Measurements from ENCODE around the gene FCGR2B. TPM values are rescaled to one million over a fixed set of nuclear protein-coding genes. Genes with fewer than 3 reads are reported as not detected.

FCGR2B gene
- polyA plus RNA-seq, 4 donors: 0.22 to 1.3 (median 0.68) TPM

GRCh38 chr1:161727256-161727924 lies 64.4 kb downstream of the FCGR2B start:
- DNase-seq (ENCODE audit: low read depth in 4 of 4, low spot score in 2 of 4): peak in 1 of 4 donors; percentile 18

Other genes starting within 250 kb of the FCGR2B start
- gene FCGR2A, start 157.7 kb upstream of the FCGR2B start, polyA plus RNA-seq (ENCODE audit: insufficient read length in 4 of 4): 1 to 10 TPM; 4.9 to 8.8 (median 5.4) TPM
- under 1 TPM; 0.27 to 0.43 (median 0.37) TPM for gene HSPA6, start 138.6 kb upstream of the FCGR2B start, polyA plus RNA-seq (ENCODE audit: insufficient read length in 4 of 4)
- gene FCGR3A, start 113.3 kb upstream of the FCGR2B start, polyA plus RNA-seq (ENCODE audit: insufficient read length in 4 of 4): 1 to 10 TPM; 1.6 to 2.2 (median 1.9) TPM
- gene FCGR3B, start 32.0 kb upstream of the FCGR2B start, polyA plus RNA-seq (ENCODE audit: insufficient read length in 4 of 4): 1 to 10 TPM in 1 of 4 donors, under 1 TPM in 2, not detected in 1; 0.22 to 1.3 (median 0.72) TPM
- gene FCRLA, start 44.1 kb downstream of the FCGR2B start, polyA plus RNA-seq (ENCODE audit: insufficient read length in 4 of 4): under 1 TPM; 0.12 to 0.41 (median 0.18) TPM
- gene FCRLB, start 58.4 kb downstream of the FCGR2B start, polyA plus RNA-seq (ENCODE audit: insufficient read length in 4 of 4): 1 to 10 TPM; 4.0 to 6.3 (median 5.2) TPM
- 10 to 100 TPM; 35.6 to 49.2 (median 44.8) TPM for gene DUSP12, start 86.6 kb downstream of the FCGR2B start, polyA plus RNA-seq (ENCODE audit: insufficient read length in 4 of 4)
- gene ATF6, start 103.2 kb downstream of the FCGR2B start, polyA plus RNA-seq (ENCODE audit: insufficient read length in 4 of 4): 10 to 100 TPM; 28.9 to 34.8 (median 31.5) TPM